ENCODE results near the gene SLC5A2. TPM values are rescaled to one million over a fixed set of nuclear protein-coding genes. Genes with fewer than 3 reads are reported as not detected.

SLC5A2 gene
- total RNA-seq, 1 donor from 2014 or later = not detected

DNA sequence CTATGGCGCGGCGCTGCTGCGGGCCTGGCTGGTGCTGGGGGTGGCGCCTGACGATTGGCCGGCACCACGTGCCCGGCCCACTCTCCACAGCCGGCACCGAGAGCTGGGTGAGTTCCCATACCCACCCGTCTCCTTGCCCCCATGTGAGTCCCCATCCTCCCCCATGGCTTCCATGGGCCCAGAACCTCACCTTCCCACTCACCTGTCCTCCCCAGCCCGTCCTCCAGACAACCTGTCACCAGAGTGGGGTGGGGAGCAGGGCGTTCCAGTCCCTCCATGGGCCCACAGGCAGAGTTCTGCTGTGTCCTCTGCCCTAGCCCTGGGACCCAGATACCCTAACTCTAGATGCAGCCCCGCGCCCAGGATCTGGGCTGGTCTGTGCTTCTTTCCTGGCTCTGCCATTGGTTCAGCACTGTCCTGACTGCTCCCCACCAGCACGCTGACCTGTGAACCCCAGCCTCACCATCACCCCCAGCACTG, 18.1 kb upstream of the SLC5A2 start:
- no peaks in the 10 kb centered on the region for H3K9me3 Mint-ChIP-seq
- no peak overlapping the region for H3K27ac Mint-ChIP-seq
- H3K27me3 Mint-ChIP-seq = no peaks in the 10 kb centered on the region
- no peak overlapping the region for H3K4me3 Mint-ChIP-seq
- DNase-seq = no peak
- H3K4me1 Mint-ChIP-seq = peaks cover 24% of the 10 kb centered on the region
- intact Hi-C loops (cut with micrococcal nuclease) = no loop called here
- peaks cover 21% of the 10 kb centered on the region for H3K36me3 Mint-ChIP-seq (ENCODE audit: low read depth)

DNA sequence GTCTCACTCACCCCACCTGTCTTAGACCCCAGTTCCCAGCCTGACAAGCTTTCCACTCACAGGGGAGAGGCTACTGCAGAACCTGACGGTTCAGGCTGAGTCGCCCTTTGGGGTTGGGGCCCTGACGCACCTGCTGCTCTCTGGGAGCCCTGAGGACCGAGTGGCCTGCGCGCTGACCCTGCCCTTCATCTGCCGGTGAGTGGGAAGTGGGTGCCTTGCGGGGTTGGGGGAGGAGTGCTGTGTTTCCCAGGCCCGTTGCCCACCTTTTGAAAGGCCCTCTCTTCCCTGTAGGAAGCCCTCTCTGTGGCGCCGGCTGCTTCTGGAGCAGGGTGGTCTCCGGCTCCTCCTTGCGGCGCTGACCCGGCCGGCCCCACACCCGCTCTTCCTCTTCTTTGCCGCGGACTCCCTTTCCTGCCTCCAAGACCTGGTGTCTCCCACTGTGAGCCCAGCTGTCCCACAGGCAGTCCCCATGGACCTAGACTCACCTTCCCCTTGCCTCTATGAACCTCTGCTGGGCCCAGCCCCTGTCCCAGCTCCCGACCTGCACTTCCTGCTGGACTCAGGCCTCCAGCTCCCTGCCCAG, 17.0 kb upstream of the SLC5A2 start:
- intact Hi-C loops (cut with micrococcal nuclease) = no loop called here
- H3K4me3 Mint-ChIP-seq = no peak overlapping the region
- peaks cover 17% of the 10 kb centered on the region for H3K4me1 Mint-ChIP-seq
- no peak overlapping the region for H3K27ac Mint-ChIP-seq
- H3K27me3 Mint-ChIP-seq = peaks cover 5% of the 10 kb centered on the region
- peaks cover 21% of the 10 kb centered on the region for H3K36me3 Mint-ChIP-seq (ENCODE audit: low read depth)
- no peaks in the 10 kb centered on the region for H3K9me3 Mint-ChIP-seq
- DNase-seq = no peak

- Mint-ChIP-seq H3K27ac (no peak overlapping the region), H3K9me3 (no peaks in the 10 kb centered on the region), H3K36me3 (ENCODE audit: low read depth) (peaks cover 21% of the 10 kb centered on the region), H3K4me3 (no peak overlapping the region), H3K27me3 (peaks cover 10% of the 10 kb centered on the region), H3K4me1 (peaks cover 15% of the 10 kb centered on the region)
- intact Hi-C loops (cut with micrococcal nuclease) = no loop called here
- DNase-seq = no peak
Observed at GRCh38 chr16:31466381-31466841, 16.5 kb upstream of the SLC5A2 start.

GRCh38 chr16:31467151-31467773, 15.7 kb upstream of the SLC5A2 start:
- no peak overlapping the region for H3K27ac Mint-ChIP-seq
- intact Hi-C loops (cut with micrococcal nuclease) = no loop called here

DNA sequence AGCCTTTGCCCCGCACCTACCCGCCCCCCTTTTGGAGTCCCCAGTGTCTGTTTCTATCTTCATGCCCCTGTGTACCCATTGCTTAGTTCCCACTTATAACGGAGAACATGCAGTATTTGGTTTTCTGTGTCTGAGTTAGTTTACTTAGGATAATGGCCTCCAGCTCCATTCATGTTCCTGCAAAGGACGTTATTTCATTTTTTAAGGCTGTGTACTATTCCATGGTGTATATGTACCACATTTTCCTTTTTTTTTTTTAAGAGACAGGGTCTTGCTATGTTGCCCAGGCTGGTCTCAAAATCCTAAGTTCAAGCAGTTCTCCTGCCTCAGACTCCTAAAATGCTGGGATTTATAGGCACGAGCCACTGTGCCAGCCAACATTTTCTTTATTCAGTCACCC, 15.1 kb upstream of the SLC5A2 start:
- H3K9me3 Mint-ChIP-seq = no peaks in the 10 kb centered on the region
- H3K36me3 Mint-ChIP-seq (ENCODE audit: low read depth) = peaks cover 17% of the 10 kb centered on the region
- peaks cover 18% of the 10 kb centered on the region for H3K4me1 Mint-ChIP-seq
- H3K4me3 Mint-ChIP-seq = no peak overlapping the region
- no peak overlapping the region for H3K27ac Mint-ChIP-seq
- peaks cover 20% of the 10 kb centered on the region for H3K27me3 Mint-ChIP-seq
- DNase-seq = no peak
- intact Hi-C loops (cut with micrococcal nuclease) = no loop called here

More at GRCh38 chr16:31467151-31467773, 15.7 kb upstream of the SLC5A2 start:
- H3K36me3 Mint-ChIP-seq (ENCODE audit: low read depth) = peaks cover 21% of the 10 kb centered on the region
- no peaks in the 10 kb centered on the region for H3K9me3 Mint-ChIP-seq
- peaks cover 15% of the 10 kb centered on the region for H3K27me3 Mint-ChIP-seq
- no peak for DNase-seq
- no peak overlapping the region for H3K4me3 Mint-ChIP-seq
- peaks cover 15% of the 10 kb centered on the region for H3K4me1 Mint-ChIP-seq

- no peaks in the 10 kb centered on the region for H3K9me3 Mint-ChIP-seq
- H3K4me3 Mint-ChIP-seq = no peak overlapping the region
Observed at GRCh38 chr16:31470615-31471014, 12.3 kb upstream of the SLC5A2 start.

DNA sequence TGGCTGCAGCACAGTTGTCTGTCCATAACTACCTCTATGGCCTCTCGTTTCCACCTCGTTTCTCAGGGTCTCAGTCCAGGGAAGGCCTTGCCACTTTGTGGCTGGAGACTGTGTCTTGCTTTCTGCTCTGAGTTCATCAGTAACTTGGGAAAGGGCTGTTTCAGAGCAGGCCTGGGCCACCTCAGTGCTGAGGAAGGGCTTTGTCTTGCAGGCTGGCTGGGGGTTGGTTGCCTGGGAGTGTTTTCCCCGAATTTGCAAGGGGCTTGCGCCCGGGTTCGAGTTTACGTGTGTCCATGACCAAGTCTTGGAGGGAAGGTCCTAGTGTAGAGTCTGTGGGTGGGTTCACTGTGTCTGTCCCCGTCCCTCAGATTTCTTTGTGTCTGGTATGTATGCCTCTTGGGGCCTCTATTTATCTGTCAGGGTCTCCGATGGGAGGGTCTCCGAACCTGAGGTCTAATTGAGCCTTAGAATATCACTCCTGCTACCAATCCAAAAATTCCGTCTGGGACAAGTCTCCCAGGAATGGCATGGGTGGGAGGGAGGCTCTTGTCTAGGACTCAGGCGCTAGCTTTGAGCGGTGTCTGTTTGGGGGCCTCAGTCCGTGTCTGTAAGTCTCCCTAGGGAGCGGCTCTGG, 11.6 kb upstream of the SLC5A2 start:
- Mint-ChIP-seq H3K4me3 (peak overlapping the region; percentile 33), H3K27me3 (peaks cover 40% of the 10 kb centered on the region), H3K9me3 (no peaks in the 10 kb centered on the region), H3K4me1 (peaks cover 24% of the 10 kb centered on the region), H3K27ac (no peak overlapping the region), H3K36me3 (ENCODE audit: low read depth) (peaks cover 6% of the 10 kb centered on the region)
- DNase-seq = peak; percentile 58
- intact Hi-C loops (cut with micrococcal nuclease) = no loop called here

More at GRCh38 chr16:31470615-31471014, 12.3 kb upstream of the SLC5A2 start:
- Mint-ChIP-seq H3K4me1 (peaks cover 20% of the 10 kb centered on the region), H3K27ac (no peak overlapping the region), H3K36me3 (ENCODE audit: low read depth) (peaks cover 7% of the 10 kb centered on the region), H3K27me3 (peaks cover 37% of the 10 kb centered on the region)
- intact Hi-C loops (cut with micrococcal nuclease) = no loop called here
- no peak for DNase-seq

- Mint-ChIP-seq H3K36me3 (ENCODE audit: low read depth) (peaks cover 2% of the 10 kb centered on the region), H3K27ac (no peak within 1 kb of the TSS), H3K9me3 (no peaks in the 10 kb centered on the region), H3K4me1 (peaks cover 24% of the 10 kb centered on the region), H3K27me3 (peaks cover 44% of the 10 kb centered on the region), H3K4me3 (peak within 1 kb of the TSS; percentile 67)
- intact Hi-C loops (cut with micrococcal nuclease) = no loop called here
- DNase-seq = peak; percentile 55
Observed at GRCh38 chr16:31471875-31472708, 10.8 kb upstream of the SLC5A2 start, which contains the start of gene TGFB1I1. TGFB1I1 (plus strand) TSS chr16:31472152; CDS start chr16:31472189, 37 bp downstream.

GRCh38 chr16:31472709-31473203, 10.2 kb upstream of the SLC5A2 start:
- intact Hi-C loops (cut with micrococcal nuclease) = no loop called here
- peak; percentile 82 for DNase-seq
- H3K9me3 Mint-ChIP-seq = no peaks in the 10 kb centered on the region
- no peaks in the 10 kb centered on the region for H3K36me3 Mint-ChIP-seq (ENCODE audit: low read depth)
- H3K4me1 Mint-ChIP-seq = peaks cover 18% of the 10 kb centered on the region
- H3K27ac Mint-ChIP-seq = no peak overlapping the region
- H3K4me3 Mint-ChIP-seq = peak overlapping the region; percentile 67
- peaks cover 44% of the 10 kb centered on the region for H3K27me3 Mint-ChIP-seq

GRCh38 chr16:31473264-31473984, 9.5 kb upstream of the SLC5A2 start:
- Mint-ChIP-seq H3K36me3 (ENCODE audit: low read depth) (no peaks in the 10 kb centered on the region), H3K27me3 (peaks cover 44% of the 10 kb centered on the region), H3K4me3 (no peak overlapping the region), H3K4me1 (peaks cover 19% of the 10 kb centered on the region), H3K27ac (no peak overlapping the region), H3K9me3 (no peaks in the 10 kb centered on the region)
- intact Hi-C loops (cut with micrococcal nuclease) = no loop called here
- DNase-seq = peak; percentile 54

GRCh38 chr16:31474173-31474714, 8.7 kb upstream of the SLC5A2 start:
- intact Hi-C loops (cut with micrococcal nuclease) = no loop called here
- H3K36me3 Mint-ChIP-seq (ENCODE audit: low read depth) = no peaks in the 10 kb centered on the region
- H3K27ac Mint-ChIP-seq = no peak overlapping the region
- no peaks in the 10 kb centered on the region for H3K9me3 Mint-ChIP-seq
- H3K4me1 Mint-ChIP-seq = peaks cover 19% of the 10 kb centered on the region
- H3K27me3 Mint-ChIP-seq = peaks cover 44% of the 10 kb centered on the region
- peak overlapping the region; percentile 3 for H3K4me3 Mint-ChIP-seq
- peak; percentile 55 for DNase-seq

DNA sequence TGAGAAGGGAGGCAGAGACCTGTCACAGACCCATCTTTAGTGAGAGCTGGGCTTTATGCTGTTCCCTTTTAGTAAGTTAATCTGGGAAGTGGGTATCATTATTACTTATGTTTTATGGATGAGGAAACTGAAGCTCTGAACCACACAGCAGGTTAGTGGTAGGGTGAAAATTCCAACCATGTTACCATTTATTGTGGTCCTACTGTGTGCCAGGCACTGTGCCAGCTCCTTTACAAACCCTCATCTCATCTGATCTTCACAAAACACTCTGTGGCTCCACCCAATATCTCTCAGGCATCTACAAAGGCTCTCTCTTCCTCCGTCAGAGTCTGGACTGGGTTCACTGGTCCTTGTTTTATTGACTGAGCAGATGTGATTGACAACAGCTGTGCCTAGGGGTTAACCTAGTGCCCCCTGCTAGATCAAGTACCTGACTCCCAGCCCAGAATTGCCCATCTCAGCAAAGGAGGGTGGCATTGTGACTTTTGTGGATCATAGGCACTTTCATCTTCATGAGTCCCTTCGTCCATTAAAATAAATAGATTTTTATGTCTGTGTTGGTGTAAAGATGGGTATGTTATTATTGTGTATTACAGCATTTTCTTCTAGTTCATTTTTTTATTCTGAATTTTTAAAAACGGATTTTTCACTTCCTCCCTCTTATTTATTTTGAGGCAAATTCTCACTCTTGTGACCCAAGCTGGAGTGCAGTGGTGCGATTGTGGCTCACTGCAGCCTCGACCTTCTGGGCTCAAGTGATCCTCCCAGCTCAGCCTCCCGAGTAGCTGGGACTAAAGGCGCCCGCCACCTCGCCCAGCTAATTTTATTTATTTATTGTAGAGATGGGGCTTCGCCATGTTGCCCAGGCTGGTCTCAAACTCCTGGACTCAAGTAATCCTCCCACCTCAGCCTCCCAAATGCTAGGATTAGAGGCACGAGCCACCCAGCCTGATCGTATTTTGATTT, 7.9 kb upstream of the SLC5A2 start:
- Mint-ChIP-seq H3K27me3 (peaks cover 49% of the 10 kb centered on the region), H3K36me3 (ENCODE audit: low read depth) (no peaks in the 10 kb centered on the region), H3K4me3 (no peak overlapping the region), H3K4me1 (peaks cover 19% of the 10 kb centered on the region), H3K9me3 (no peaks in the 10 kb centered on the region), H3K27ac (no peak overlapping the region)
- intact Hi-C loops (cut with micrococcal nuclease) = loop anchor here (5.0 kb wide), 1 partner anchor 392 kb away; no protein-coding TSS in a partner anchor
- no peak for DNase-seq

Measured in activated CD4-positive, alpha-beta T cell treated with anti-CD3 and anti-CD28 coated beads, Interleukin-2, amount 10 ng/mL, durations not matched to agents 24 days and 14 days (primary cell).